Fibroblast of skin of left quadriceps (primary cell): ENCODE results near the gene LARP7.
"Not testable (repeated sequence)": the region's sequence is repeated elsewhere in the genome, so short reads cannot be mapped to it uniquely, and the experiment has no call there.

Source experiments
- DNase-seq, 2 experiments: peaks; one replicate each; pipeline ENCODE4 v3.0.0-alpha.2; 2013; ENCODE audit warnings: low read depth in 2 of 2

The LARP7 gene

DNA sequence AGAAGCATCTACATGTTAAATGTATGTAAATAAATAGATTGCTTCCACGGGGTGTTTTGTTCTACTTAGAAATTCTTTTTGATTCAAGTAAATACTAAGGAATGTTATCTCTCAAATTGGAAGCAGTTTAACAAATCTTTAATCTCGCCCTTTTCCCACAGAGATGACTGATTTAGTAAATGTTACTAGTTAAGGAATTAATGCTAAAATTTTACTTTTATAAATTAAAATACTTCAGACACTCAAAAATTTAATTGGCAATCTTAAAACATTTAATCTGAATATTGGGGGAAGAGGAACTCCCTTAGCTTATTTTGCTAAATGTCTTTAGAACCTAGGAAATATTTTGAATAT, 12.1 kb downstream of the LARP7 start:
- DNase-seq: no peak

DNA sequence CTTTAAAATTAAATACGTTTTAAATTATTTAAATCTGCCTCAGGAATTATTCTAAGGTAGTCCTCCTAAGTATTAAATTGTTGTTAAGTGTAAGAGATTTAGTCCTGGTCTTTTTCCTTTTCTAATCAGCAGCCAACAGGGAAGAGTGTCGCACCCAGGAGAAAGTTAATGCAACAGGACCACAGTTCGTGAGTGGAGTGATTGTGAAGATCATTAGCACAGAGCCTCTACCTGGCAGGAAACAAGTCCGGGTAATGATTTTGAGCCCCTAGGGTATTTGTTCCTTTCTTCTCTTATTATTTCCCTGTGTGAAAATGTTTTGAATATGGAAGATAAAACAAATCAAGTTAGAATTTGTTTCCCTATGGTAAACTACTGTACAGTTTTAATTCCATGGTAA, 13.4 kb downstream of the LARP7 start:
- DNase-seq: no peak

DNA sequence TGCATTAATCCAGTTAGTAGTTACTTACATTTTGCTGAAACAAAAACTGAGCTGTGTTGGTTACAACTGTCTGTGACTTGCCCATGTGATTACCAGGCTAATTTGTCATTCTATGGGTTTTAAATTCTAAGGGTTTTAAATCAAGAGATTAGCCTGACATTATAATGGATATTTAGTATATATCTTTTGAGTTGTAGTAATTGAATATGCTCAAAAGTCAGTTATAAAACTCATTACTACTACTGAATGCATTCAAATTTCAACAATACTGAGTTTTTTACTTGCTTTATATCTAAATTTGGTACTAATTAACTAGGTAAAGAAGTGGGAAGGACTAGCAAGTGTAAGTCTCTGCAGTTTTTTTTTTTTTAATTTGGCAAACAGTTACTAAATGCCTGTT, 14.7 kb downstream of the LARP7 start:
- no peak for DNase-seq

DNA sequence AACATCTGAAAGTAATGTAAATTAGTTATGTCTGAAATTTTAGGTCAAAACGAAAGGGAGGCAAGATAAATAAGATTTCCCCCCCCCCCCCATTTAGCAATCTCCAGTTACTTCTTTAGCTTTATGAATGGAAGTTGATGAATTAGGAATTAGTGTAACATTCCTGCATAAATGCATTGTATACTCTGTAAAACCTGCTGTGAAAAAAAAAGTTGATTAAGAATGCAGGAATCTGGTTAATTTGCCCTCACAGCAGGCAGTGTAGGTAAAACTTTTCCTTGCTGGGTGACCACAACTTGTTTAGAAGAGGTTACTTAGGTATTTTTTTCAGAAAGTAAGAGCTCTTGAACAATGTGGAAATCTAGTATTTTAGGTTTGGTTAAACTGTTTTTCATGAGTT, 15.3 kb downstream of the LARP7 start:
- no peak for DNase-seq

DNA sequence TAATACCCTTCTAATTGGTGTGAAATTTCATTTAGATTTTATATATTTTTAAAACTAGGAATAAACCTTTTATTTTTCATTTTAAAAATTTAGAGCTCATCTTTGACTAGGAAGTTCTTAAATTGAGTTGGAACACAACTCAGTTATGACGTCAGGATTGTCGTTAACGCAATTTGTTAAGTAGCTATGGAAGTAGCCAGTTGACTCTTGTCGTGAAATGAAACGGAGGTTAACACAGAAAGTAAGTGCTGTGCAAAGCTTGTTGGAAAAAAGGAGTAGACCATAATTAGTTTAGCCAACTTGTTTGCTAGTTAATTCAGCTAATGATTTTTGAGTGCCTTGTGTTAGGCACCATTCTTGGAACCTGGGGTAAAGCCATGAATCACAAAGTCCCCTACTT, 18.3 kb downstream of the LARP7 start:
- DNase-seq: no peak

DNA sequence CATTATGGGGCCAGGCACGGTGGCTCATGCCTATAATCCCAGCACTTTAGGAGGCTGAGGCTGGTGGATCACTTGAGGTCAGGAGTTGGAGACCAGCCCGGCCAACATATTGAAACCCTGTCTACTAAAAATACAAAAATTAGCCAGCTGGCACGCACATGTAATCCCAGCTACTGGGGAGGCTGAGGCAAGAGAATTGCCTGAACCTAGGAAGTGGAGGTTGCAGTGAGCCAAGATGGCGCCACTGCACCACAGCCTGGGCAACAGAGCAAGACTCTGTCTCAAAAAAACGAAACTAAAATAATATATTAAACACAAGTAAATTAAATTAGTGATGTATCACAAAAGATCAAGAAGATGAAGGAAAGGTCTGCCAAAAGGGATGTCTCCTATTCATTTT, 19.2 kb downstream of the LARP7 start:
- not testable (repeated sequence) for DNase-seq

DNA sequence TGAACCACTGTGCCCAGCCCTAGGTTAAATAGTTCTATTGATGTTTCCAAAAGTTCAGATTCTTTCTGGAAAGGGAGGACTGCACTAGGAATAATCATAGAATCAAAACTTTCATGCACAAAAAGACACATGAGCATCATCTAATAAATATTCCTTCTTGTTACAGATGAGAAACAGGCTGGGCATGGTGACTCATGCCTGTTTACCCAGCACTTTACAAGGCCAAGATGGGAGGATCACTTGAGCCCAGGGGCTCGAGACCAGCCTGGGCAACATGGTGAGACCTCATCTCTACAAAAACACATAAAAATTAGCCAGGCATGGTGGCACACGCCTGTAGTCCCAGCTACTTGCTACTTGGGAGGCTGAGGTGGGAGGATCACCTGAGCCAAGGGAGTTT, 27.7 kb downstream of the LARP7 start:
- DNase-seq: no peak

DNA sequence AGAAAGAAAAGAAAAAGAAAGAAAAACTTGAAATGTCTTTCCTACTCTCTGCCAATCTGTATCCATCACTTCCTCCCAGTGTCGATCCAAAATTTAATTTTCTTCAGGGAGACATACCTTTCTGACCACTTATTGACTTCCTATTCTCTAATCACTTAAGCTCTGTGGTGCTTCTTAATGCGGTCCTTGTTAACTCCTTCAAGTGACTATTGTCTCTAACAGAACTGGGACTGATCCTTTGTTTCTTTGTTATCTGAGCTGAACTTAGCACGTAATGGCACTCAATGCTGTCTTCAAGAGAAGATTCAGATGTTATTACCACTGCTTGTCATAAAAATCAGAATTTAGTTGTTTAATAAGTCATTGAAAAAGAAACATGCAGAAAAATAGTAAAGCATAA, 31.2 kb downstream of the LARP7 start:
- DNase-seq: no peak

DNA sequence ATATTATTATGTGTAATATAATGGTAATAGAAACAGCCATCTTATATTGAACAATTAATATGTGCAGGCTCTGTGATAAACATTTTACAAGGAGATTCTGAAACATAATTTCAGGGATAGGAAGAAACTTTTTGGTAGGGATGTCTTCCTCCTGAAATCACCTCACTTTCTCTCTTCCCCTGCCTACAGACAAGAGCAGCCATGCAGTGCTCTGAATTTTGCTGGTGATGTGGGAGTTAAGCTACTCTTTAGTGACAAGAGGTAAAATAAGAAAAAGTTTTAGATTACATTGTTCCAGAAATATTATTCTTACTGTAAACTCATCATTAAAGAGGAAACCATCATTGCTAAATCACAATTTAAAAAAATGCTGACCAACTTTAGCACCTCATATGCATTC, 36.1 kb downstream of the LARP7 start:
- DNase-seq: no peak

DNA sequence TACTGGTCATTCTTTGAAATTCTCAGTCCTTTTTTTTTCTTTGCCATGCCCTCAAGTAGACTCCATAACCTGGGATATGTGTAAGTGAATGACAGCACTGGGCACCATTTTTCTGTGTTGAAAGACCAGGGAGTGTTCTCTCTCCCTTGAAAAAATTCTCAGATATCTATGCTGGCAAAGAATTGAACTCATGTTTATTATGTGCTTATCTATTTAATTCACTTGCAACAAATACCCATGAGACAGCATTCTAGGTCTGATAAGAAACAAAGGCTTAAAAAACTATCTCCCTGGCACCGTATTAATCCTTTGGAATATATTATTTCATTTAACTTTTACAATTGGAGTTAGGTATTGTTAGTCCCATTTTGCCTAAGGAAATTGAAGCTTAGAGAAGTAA, 36.7 kb downstream of the LARP7 start:
- DNase-seq: no peak

DNA sequence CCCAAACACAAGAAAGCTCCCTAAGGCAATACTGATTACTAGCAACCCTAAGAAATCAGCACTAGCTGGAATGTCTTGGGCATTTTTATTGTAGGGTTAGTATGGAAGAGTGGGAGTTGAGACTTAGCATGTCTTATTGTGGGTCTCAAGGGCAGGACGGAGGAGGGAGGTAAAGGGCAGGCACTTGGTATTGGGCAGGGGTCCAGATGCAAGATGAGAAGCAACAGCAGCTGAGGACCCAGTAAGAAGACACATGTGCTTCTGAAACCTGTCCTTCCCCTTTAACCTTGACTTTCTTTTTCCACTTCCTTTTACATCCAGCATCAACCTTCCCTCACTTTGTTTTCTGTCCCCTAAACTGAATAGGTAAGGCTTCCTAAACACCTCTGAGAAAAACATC, 37.4 kb downstream of the LARP7 start:
- no peak for DNase-seq

DNA sequence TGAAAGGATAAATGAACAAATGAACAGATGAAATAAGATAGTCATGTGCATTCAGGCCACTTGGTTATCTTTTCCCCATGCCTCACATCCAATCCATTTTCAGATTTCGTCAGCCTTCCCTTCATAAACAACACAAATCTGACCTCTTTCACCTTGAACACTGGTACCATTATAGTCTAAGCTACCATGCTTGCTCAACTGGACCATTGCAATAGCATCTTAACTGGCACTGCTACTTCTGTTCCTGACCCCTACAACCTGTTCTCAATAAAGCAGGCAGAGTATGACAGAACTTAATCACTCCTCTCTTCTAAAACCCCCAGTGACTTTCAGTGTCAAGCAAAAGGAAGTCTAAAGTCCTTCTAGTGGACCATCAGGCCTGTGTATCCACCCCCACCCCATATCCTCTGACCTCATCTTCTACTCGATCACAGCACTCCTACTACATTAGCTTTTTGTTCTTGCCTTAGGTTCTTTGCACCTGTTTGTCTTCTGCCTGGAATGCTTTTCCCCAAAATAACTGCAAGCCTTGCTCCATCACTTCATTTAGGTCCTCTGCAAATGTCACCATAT, 40.7 kb downstream of the LARP7 start:
- DNase-seq: no peak

DNA sequence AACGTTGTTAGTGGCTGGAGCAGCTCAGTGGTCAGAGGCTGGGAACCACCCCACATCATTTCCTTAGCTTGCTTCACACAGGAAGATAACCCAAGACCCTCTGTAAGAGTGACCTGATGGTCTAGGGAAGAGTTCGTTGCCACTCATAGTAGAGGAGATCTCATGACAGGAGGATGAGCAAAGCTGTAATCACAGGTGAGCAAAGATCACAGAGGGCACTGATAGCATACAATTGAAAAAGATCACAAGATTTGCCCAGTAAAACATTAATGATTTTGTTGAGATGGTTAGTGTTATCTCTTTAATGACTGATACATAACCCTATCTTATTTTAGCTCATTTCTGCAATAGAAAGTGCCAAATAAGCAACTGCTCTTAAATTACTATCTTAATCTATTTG, 44.1 kb downstream of the LARP7 start:
- DNase-seq: no peak

DNA sequence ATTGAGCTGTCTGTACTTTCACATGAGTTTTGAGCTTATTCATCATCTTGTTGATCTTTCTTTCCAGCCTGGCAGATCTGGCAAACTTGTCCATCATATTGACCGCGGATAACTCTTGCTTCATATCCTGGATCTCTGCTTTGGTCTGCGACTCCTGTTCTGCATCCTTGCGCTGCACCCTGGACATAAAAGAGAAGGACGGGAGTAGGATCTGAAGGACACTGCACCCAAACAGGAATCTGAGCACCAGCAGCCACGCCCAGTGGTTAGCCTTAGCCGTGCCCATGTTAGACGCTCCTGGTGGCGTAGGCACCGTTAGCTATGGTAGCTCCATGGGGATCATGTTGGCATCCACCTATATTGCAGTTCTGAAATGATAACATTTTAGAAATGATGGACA, 56.6 kb downstream of the LARP7 start:
- no peak for DNase-seq

DNA sequence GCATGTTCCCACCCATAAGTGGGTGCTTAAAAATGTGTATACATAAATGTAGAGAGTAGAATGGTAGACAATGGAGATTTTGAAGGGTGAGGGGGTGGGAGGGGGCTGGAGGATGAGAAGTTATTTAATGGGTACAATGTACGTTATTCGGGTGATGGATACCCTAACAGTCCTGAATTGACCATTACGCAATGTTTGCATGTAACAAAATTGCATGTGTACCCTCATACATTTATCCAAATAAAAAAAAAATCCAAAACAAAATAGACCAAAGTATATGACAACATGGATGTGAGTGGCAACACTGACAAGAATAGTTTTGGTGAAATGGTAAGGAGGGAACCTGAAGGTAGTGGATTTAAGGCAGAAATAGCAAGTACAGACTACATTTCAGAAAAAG, 63.7 kb downstream of the LARP7 start:
- DNase-seq: no peak

DNA sequence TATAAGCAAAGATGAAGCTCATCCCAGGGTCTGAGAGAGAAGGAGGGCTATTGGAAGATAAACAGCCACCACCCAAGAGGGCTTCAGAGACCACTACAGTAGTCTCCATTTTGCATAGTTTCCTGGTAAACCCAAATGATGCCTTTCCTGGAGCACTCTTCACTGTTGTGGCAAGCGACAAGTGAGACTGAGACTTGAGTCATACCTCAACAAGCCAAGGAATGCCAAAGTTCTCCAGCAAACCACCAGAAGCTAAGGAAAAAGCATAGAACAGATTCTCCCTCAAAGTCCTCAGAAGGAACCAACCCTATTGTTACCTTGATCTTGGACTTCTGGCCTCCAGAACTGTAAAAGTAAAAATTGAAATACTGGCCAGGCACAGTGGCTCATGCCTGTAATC, 65.9 kb downstream of the LARP7 start:
- no peak for DNase-seq

DNA sequence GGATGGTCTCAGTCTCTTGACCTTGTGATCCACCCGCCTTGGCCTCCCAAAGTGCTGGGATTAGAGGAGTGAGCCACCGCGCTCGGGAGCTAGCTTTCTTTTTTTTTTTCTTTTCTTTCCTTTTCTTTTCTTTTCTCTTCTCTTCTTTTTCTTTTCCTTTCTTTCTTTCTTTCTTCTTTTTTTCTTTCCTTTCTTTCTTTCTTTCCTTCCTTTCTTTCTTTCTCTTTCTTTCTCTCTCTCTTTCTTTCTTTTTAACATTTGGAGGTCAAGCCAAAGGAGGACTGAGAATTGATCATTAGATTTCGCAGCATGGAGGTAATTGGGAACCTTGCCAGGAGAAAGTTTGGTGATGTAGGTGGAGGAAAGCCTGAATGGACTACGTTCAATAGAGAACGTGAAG, 67.4 kb downstream of the LARP7 start:
- no peak for DNase-seq

DNA sequence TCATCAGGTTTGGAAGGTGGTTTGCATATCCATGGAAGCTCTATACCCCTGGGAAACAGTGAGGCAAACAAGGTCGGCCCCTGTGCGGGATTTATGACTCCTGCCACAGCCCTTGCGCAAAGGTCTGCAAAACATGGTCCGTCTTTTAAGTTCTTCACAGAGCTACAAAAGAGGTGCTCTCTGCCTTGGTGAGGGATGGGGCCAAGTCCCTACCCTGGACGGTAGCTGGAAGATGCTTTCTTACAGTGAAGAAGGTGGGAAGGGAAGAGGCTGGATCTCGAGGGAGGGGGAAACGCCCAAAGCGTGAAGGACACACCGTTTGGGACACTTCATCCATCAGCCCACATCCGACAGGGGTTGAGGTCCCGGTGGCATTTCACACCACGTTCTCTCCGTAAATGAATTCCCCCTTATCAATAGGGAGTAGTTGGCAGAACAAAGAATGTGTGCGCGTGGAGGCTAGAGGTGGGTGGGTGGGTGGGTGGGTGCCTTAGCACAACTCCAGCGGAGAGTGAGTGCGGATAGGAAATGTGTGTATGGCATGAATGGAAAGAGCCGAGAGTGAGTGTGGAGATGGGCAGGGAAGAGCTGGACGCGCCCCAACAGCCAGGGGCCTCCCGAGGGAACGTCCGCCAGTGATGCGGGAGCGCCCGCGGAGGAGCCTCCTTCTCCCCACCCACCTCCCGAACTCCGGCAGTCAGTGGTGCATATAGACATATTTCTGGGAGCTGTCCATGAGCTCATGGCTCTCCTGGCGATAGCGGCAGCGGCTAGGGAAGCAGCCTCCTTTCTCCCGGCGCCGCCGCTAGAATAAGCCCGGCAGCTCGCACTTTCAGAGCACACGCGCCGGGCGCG, 68.3 kb downstream of the LARP7 start:
- peak; percentile 29 to 37 for DNase-seq

DNA sequence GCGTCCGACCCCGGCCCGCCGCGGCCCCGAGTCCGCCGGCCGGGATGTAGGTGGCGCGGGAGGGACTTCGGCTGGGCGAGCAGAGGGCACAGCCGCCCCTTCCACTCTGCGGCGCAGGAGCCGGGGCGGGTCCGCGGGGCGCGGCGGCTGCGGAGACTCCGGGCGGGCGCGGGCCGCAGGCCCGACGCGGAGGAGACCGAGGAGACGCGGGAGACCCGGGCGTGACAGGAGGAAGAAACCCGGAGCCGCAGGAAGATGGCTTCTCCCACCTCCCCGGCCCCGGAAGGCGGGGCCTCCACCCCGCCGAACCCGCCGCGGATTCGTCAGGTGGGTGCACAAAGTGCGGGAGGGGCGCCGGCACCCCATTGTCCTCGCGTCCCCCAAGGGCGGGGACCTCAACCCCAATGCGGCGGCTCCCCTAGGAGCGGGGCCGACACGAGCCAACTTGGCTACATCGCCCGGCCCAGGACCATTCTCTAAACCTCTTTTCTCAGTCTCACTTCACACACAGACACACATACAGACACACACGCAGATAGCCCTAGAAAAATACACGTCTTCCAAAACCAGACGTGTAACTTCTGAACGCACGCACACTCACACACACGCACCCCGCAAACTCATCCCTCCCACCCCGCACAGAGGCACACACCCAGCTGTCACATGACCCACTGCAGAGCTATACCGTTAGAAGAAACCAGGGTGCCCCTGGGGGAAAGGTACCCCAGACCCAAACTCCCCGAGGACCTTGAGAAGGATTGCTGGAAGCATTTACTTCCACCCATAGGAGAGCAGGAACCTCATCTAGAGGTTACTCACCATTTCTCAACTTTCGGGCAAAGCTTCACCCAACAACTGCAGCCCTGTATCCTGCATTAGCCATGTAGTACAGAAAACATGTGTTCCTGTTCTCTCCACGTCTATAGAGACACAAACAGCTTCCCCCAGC, 69.2 kb downstream of the LARP7 start:
- not testable (repeated sequence) for DNase-seq

DNA sequence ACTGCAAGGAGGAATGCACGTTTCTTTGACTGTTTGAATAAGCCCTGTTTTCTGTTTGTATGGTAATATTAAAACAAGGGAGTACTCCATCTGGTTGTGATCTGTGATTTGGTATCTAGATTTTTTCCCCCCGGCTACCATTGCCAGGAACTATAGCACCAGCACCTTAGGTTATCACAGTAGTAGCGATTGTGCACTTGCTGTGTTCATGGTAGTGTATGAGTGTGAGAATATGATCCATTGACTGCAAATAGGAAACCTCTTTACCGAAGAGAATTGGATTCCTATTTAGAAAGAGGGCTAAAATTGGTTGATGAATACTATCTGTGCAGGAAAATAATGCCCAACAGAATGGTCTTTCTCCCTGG, 69.9 kb downstream of the LARP7 start:
- no peak for DNase-seq
